Cardiac fibroblast (primary cell): ENCODE data around the gene EVA1A.

Experiments used
- DNase-seq, 2 donors: peaks; one replicate each; pipeline versions ENCODE4 v3.0.0 to v3.0.0-alpha.2; 2010; ENCODE audit warnings: low read depth in 2 of 2
- H3K4me3 ChIP-seq, 2 donors: replicated peaks in 1 of 2; 1 replicate in 1 of 2; 2 replicates in 1 of 2; pipeline ENCODE4 v1.5.1; 2011; ENCODE audit warnings: low read depth in 2 of 2, low read length in 2 of 2, mild to moderate bottlenecking in 2 of 2, moderate library complexity in 1 of 2
- CTCF ChIP-seq: IDR thresholded peaks from one replicate; pipeline ENCODE4 v1.5.1; 2011; ENCODE audit warnings: low read depth, mild to moderate bottlenecking, low read length, inconsistent platforms

Gene EVA1A

GRCh38 chr2:75558786-75559679, 1.7 kb downstream of the EVA1A start:
- no peak for TF ChIP-seq CTCF
- H3K4me3 ChIP-seq, result peak overlapping the region in 1 of 2 donors; percentile 73

GRCh38 chr2:75558136-75558535, 2.6 kb downstream of the EVA1A start:
- no peak overlapping the region for H3K4me3 ChIP-seq
- no peak for DNase-seq
- no peak for TF ChIP-seq CTCF

More at GRCh38 chr2:75558786-75559679, 1.7 kb downstream of the EVA1A start:
- peak; percentile 52 to 72 for DNase-seq

- no peak for DNase-seq
- TF ChIP-seq CTCF, result no peak
- H3K4me3 ChIP-seq, result no peak overlapping the region
These were observed 3.1 kb downstream of the EVA1A start for GRCh38 chr2:75557474-75558133.

- TF ChIP-seq CTCF, result no peak
- H3K4me3 ChIP-seq, result no peak overlapping the region
These were observed 3.9 kb downstream of the EVA1A start for GRCh38 chr2:75556679-75557366.

GRCh38 chr2:75555701-75556100, 5.0 kb downstream of the EVA1A start:
- no peak for DNase-seq
- no peak for TF ChIP-seq CTCF
- H3K4me3 ChIP-seq, result no peak overlapping the region

More at GRCh38 chr2:75556679-75557366, 3.9 kb downstream of the EVA1A start:
- no peak for DNase-seq

- TF ChIP-seq CTCF, result no peak
- no peak overlapping the region for H3K4me3 ChIP-seq
- DNase-seq, result no peak
These were observed 6.7 kb downstream of the EVA1A start for GRCh38 chr2:75553935-75554531.
